NCI-H1436 treated with DMSO at 0.1 percent for 48 hours (cell line): ENCODE results near the gene SLC25A5.
"Not testable (repeated sequence)": the region's sequence is repeated elsewhere in the genome, so short reads cannot be mapped to it uniquely, and the experiment has no call there.

ENCODE experiments used
- DNase-seq: peaks from one replicate; lab custom pipeline; 2025; lab: John Stamatoyannopoulos, UW

SLC25A5 gene

GRCh38 chrX:119467842-119468550 is at the start of gene SLC25A5:
TSS of gene SLC25A5 (plus strand) at chrX:119468444. CDS start at chrX:119468516, 72 bp downstream.
- peak; percentile 65 for DNase-seq

GRCh38 chrX:119419146-119419545 is 49.1 kb upstream of the SLC25A5 start:
- DNase-seq: no peak

- no peak for DNase-seq
Observed at GRCh38 chrX:119419898-119420297, 48.3 kb upstream of the SLC25A5 start.

- DNase-seq: no peak
Observed at GRCh38 chrX:119421016-119421705, 47.1 kb upstream of the SLC25A5 start.

- no peak for DNase-seq
Observed at GRCh38 chrX:119423631-119424030, 44.6 kb upstream of the SLC25A5 start.

GRCh38 chrX:119424999-119425398 is 43.2 kb upstream of the SLC25A5 start:
- no peak for DNase-seq

GRCh38 chrX:119427024-119427794 is 41.0 kb upstream of the SLC25A5 start:
- no peak for DNase-seq

- DNase-seq: no peak
Observed at GRCh38 chrX:119427795-119428185, 40.5 kb upstream of the SLC25A5 start.

GRCh38 chrX:119429471-119429870 is 38.8 kb upstream of the SLC25A5 start:
- DNase-seq: no peak

DNA sequence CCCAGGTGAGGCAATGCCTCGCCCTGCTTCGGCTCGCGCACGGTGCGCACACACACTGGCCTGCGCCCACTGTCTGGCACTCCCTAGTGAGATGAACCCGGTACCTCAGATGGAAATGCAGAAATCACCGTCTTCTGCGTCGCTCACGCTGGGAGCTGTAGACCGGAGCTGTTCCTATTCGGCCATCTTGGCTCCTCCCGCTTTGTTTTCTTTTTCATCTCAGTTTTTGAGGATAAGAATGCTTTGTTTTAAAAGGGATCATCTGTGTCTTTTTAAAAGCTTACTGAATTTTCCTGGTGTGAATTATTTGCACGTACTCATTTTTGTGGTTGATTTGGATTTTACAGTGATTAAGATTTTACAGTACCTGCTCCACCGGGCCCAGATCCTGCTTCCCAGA is 26.9 kb upstream of the SLC25A5 start:
- DNase-seq: not testable (repeated sequence)

DNA sequence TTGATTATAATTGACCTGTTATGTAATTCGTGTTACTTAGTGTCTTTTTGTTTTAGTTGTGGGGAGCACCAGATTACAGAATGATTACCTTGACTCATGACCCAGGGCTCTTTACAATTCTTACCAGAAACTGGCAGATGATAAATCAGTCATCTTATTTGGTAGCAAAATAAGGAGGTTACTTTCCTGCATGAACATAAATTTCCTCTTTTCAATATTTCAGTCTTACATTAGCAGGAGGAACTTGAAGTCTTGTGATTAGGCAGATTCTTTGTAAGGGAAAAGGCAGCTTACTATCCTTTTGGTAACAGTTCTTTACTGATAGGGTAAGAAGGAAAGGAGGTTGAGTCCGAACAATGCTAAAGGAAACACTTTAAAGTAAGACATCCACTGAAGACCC is 26.0 kb upstream of the SLC25A5 start:
- DNase-seq: no peak

DNA sequence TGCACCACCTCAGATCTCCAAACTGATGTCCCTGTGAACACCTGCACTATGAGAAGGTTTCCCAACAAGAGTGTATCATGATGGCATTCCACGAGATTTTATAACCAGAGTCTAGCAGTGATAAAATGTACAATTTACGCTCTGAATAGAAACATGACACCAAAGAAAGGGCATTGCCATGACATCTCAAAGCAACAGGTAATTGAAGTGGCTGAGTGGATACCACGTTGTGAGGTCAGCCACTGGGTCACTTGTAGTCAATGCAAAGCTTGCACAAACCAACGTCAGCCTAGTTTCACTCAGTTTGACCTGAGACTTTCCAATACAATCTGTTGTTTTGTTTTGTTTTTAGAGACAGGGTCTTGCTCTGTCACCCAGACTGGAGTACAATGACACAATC is 15.0 kb upstream of the SLC25A5 start:
- no peak for DNase-seq

DNA sequence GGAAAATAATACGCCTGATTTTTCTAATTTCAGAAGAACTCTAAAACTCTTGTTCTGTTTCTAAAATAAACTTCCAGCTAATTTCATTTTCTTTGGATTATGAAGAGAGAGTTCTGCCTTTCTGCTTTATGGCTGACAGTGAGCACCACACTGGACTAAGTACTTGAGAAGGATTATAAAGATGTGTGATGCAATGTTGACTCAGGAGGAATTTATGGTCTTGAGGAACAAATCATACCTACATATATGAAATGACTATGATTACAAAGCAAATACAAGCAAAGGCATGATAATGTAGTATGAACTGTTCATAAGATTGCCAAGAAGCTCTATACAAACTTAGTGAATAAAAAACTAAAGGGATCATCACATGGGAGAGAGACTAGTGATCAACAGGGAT is 13.0 kb upstream of the SLC25A5 start:
- DNase-seq: no peak

DNA sequence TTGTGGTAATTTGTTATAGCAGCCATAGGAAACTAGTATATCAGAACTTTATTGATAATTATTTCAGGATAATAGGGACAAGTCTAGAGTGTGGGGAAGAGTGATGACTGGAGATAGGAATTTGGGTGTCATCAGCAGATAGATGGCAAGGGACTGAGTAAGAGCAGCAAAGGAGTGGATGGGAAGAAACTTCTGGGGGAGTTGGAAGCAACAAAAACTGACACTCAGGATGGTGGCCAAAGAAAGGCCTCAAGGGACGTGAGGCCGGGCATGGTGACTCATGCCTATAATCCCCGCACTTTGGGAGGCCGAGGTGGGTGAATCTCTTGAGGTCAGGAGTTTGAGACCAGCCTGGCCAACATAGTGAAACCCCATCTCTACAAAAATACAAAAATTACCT is 9.1 kb upstream of the SLC25A5 start:
- no peak for DNase-seq

DNA sequence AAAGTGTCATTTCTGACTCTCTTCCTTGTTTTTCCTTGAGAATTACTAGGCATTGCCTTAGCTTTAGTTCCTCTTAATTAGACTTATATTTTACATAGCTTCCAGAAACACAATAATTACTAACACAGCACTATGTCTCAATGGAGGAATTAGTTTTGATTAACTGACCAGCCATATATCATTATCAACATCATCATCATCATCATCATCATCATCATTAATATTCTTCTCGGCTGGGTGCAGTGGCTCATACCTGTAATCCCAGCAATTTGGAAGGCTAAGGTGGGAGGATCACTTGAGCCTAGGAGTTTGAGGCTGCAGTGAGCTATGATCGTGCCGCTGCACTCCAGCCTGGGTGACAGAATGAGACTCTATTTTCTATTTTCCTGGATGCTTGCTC is 2.7 kb upstream of the SLC25A5 start:
- DNase-seq: no peak

- DNase-seq: no peak
Observed at GRCh38 chrX:119466970-119467369, 1.3 kb upstream of the SLC25A5 start.

DNA sequence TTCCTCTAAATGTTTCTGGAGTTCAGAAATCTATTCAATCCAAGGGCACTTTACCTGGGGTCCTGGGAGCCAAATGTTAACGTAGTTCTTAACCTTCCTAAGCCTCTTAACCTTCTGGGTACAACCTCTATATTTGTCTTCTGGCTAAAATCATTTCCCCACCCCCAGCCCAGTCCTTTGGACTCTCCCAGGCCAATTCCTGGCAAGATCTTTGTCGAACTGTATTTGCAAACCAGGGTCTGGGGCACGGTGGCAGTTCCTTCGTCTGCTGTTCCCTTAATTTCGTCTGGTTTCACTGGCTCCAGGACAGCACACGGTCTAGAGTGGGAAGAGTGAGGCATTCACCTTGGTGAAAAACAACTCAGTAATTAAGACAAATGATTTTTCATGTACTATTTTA is 811 bp upstream of the SLC25A5 start:
- DNase-seq: no peak

- peak; percentile 23 for DNase-seq
Observed at GRCh38 chrX:119468551-119469312, 488 bp downstream of the SLC25A5 start.

- DNase-seq: no peak
Observed at GRCh38 chrX:119469313-119469635, 1.0 kb downstream of the SLC25A5 start.

DNA sequence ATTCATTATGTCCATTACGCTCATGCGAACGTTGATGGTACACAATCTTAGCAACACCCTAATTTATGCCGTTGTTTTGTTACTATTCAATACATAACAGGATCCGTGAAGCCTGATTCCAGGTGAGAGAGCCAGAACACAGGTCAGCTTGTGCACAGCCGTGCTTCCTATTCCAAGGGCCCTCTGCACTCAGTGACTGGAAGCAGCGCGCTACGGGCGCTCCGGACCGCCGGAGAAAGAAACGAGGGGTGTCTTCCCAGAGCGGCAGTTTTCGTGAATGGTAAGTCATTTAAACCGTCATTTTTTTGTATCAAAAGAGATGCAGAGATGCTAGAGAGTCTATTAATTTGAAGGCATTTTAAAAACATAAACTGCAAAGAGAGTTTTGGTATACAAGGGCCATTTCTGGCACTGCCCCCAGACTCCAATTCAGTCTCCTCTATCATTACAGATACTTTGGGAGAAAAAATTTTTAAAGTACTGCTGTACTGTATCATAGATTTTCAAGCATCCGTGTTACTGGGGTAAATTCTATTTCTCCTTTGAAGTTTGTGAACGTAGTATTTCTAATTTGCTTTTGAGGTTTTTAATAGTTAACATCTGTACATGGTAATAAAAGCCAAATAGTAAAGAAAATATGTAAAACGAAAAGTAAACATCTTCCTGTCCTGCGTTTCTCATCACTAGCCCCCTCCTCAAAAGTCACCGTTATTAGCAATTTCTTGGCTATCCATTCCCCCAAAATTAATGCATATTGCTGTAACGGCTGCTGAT is 6.6 kb downstream of the SLC25A5 start:
- no peak for DNase-seq

DNA sequence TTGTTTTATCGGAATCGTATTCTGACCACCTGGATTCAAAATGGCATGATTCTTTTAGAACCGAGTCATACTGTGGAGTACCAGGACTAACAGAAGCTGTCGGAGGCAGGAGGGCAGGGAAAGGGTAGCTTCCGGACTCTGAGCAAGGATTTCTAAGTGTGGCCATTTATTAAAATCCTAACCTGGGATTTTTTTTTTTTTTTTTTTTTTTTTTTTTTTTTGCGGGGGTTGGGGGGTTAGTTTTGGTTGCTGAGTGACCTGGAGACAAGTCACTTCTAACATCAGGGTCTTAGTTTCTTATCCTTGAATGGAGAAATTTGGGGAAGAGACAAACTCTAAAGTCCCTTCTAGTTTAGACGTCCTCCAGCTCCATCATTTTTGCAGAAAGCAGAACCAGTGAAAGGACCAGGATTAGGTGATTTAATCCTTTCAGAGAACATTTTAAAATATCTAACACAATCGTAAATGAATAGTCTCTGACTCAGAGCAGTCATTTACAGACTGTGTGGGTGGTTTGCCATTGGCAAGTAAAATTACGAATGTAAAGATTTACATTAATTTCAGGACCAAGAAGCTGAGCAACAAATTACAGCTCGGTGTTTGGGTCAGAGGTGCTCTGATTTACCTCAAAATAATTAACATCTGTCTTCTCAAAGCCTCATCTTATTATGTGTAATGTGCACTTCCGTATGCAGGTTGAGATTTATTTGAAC is 7.3 kb downstream of the SLC25A5 start:
- no peak for DNase-seq
